Epithelial cell of prostate (primary cell): Measurements from ENCODE around the gene CHPF.
A peak's percentile ranks its signal among the peaks of the same experiment; 100 is the strongest.

Experiments used
- DNase-seq: peaks from one replicate; pipeline ENCODE4 v3.0.0-alpha.2; 2011; ENCODE audit warnings: low read depth, low spot score
- H3K27ac ChIP-seq: fragments of 450-650 bp; 2 replicates; pipeline ENCODE4 v1.5.1; 2017; ENCODE audit warnings: mild to moderate bottlenecking

The CHPF gene

DNA sequence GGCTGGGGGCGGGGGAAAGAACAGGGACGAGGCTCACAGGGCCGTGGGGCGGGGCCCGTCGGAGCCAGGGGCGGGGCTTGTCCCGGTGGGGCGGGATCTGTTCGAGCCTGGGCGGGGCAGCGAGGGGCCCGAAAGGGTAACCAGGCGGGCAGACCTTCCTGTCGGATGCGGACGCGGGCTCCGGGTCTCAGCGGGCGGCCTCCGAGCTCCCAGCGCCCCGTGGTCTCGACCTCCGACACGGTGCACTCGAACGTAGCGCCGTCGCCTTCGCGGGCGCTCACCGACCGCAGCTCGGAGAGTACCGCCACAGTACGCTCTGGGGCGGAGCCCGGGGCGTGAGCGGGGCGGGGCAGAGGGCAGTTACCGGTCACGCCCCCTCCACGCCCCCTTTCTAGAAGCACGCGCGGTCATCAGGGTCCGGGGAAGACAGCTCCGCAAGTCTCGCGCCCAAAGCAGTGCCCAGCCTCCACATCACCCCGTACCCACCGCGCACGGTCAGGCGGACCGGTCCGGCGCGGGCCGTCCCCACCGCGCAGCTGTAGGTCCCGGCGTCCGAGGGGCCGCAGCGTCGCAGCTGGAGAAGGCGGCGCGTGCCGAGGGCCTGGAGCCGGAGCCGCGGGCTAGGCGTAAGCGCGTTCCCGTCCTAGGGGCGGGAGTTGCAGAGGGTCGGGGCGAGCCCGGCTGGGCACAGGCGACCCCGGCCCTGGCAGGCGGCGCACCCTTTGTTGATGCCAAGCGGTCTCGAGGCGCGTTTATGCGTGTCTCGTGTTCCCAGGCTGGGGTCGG is 9.0 kb upstream of the CHPF start:
- DNase-seq = no peak
- H3K27ac ChIP-seq = no peak overlapping the region

DNA sequence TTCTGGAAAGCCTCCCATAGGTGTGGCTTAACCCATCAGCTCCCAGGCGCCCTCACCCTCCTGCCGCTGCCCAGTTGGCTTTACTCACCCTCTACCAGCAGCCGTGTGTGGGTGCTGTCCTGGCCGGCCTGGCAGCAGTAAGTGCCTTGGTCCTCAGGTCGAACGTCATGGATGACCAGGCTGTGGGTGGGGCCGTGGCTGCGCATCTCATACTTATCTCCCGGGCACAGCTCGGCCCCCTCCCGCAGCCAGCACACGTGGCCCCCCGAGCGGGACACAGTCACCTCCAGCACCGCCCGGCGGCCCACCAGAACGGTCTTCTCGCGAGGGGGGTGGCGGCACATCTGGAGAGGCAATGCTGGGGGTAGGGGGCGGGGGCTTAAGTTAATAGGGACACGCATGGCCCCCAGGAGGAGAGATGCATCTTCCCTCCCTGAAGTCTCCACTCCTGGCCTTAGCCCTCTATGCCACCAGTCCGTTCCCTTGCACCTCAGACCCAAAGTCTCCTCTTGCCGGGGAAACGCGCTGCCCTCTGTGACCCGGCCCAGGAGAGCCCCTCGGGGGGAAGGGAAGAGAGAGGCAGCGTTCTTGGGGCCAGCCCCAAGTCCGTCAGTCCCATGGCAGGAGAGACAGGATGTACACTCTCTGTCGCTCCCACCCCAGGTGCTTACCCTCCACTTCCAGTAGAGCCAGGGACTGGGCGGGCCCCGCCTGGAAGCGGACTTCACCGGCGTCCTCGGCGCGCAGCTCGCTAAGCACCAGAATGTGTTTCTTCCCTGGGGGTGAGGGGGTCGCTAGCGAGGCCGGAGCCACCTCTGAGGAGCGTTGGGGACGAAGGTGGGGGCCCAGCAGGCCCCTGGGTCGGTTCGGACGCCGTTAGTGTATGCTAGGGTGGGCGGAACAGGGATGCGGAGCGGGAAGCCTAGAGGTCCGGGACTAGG is 8.1 kb upstream of the CHPF start:
- no peak for DNase-seq
- no peak overlapping the region for H3K27ac ChIP-seq

DNA sequence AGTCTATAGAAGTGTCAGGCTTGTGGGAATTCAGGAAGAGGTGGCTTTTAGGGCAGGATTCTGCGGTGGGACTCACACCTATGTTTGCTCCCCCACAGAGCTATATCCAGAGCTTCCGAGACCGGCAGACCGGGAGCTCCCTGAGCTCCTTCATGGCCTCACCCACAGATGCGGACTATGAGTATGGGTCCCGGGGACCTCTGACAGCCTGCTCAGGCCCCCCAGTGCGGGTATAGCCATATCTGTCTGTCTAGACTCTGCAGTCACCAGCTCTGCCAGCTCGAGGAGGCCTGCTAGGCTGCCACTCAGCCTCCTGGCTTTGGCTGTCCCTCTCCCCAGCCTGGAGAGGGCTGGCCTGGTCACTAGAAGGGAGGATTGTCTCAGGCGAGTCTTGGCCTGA is 6.0 kb upstream of the CHPF start:
- H3K27ac ChIP-seq = no peak overlapping the region
- no peak for DNase-seq

DNA sequence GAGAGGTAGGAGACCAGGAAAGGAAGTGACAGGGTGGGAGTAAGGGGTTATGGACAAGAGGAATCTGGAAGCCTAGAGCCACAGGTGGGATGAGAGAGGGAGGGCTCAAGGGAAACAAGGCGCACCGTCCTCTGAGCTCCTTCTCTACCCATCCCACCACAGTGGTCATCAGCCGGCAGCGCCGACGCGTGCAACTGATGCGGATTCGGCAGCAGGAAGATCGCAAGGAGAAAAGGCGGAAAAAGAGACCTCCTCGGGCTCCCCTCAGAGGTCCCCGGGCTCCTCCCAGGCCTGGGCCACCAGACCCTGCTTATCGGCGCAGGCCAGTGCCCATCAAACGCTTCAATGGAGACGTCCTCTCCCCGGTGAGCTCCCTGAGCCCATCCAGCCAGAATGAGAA is 5.4 kb upstream of the CHPF start:
- no peak for DNase-seq
- H3K27ac ChIP-seq = no peak overlapping the region

DNA sequence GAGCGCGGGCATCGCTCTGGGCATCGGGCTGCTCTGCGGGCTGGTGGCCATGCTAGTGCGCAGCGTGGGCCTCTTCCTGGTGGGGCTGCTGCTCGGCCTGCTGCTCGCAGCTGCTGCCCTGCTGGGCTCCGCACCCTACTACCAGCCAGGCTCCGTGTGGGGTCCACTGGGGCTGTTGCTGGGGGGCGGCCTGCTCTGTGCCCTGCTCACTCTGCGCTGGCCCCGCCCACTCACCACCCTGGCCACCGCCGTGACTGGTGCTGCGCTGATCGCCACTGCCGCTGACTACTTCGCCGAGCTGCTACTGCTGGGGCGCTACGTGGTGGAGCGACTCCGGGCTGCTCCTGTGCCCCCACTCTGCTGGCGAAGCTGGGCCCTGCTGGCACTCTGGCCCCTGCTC is 4.0 kb upstream of the CHPF start:
- H3K27ac ChIP-seq = no peak overlapping the region
- DNase-seq = no peak

DNA sequence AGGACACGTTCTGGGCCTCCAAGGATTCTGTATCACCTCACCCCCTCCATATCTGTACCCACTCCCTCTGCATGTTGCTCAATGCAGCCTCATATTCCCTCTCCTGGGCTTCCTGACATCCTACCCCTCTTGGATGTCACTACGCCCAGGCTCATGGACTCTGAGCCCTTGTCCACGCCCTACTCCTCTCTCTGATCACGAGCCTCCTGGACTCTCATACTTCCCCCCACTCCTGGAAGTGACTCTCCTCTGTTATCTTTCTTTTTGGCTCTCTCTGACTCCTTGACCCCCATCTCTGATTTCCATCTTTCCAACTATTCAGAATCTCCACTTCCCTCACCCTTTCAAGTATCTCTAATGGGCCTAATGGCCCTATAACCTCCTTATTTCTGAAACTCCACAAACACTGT is 2.3 kb upstream of the CHPF start:
- no peak for DNase-seq
- no peak overlapping the region for H3K27ac ChIP-seq

DNA sequence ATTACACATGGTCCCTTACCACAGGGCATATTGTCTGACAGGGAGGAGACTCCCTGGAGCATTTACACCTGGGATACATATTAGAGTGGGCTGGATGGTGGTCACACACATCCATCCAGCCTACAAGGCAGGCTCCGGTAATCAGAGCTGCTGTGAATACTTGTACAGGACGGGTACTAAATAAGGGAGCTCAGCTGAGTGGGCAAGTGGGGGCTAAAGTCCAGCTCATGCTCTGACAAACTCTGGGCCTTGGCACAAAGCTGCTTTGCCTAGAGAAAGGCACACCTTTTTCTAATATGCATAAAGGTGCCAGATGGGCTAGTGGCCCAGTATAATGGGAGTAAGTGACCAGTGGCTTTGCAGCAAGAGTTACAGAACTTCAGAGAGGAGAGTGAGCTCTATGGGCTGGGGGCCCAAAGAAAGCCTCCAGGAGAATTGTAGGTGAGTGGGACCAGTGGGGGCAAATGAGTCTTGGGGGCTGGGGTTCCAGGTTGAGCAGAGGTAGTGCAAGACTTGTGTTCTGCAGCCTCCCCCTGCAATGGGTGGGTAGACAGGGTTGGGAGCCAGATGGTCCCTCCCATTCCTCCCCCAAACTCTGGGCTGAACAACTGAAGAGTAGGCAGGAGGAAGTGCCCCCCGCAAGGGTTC is 1.8 kb upstream of the CHPF start:
- DNase-seq = no peak
- H3K27ac ChIP-seq = no peak overlapping the region

DNA sequence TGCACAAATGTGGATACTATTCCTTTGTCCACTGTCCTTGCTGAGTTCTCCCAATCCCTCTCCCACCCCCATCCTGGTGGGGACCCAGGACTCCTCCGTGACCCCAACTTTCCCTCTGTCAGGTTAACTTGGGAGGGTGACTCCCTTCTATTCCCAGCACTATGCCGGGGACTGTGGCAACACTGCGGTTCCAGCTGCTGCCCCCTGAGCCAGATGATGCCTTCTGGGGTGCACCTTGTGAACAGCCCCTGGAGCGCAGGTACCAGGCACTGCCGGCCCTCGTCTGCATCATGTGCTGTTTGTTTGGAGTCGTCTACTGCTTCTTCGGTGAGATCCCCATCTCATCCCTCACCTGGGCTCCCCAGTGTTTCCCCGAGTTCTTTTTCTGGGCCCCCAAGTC is 958 bp upstream of the CHPF start:
- no peak for DNase-seq
- no peak overlapping the region for H3K27ac ChIP-seq

DNA sequence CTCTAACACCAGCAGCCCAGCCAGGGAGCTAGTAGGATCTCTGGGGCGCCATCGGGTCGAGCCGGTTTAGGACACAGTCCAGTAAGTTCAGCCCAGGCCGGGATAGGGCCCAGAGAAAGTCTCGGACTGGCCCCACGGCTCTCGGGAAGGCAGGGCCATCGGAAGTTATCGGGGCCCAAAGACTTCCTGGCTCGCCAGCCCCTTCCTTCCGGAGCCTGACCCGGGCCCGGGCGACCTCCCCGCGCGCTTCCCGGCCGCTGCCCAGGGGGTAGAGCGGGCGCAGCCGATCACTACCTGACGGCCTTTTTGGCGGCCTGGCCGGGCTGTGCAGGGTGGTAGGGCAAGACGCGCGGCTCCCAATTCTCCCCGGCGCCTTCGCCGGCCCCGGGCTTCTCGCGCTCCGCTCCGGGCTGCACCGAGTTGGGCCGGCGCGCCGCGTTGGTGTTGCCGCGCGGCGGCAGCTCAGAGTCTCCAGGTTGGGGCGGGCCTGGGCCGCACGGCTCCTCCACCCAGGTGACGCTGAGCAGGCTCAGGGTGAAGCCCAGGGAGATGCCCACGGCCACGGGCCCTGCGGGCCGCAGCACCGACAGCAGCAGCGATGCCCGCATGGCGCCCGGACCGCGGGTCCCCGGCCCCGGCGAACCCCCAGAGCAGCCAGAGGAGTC is 546 bp downstream of the CHPF start:
- DNase-seq = no peak
- H3K27ac ChIP-seq = peak overlapping the region; percentile 94

DNA sequence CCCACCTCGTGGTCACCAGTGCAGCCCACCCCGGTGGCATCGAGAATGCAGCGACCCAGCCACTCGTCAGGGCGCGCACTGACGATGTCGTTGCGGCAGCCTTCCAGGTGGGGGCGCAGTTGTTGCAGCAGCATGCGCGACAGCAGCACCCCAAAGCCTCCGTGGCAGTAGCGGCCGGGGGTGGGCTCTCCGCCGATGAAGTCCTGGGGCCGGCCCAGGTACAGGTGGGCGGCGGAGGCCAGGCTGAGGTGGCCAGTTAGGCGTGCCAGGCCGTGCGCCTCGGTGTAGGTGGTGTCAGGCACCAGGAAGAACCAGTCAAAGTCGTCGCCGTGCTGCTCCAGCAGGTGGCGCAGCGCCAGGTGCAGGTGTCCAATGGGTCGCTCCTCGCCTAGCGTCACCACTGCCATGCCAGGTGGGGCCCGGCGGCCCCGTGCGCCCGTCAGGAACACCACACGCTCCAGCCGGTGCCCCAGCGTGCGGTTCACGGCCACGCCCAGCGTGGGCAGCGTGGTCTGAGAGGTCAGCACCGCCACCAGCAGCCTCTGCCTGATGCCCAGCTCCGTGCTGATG is 1.9 kb downstream of the CHPF start:
- peak; percentile 48 for DNase-seq
- peak overlapping the region; percentile 94 for H3K27ac ChIP-seq

DNA sequence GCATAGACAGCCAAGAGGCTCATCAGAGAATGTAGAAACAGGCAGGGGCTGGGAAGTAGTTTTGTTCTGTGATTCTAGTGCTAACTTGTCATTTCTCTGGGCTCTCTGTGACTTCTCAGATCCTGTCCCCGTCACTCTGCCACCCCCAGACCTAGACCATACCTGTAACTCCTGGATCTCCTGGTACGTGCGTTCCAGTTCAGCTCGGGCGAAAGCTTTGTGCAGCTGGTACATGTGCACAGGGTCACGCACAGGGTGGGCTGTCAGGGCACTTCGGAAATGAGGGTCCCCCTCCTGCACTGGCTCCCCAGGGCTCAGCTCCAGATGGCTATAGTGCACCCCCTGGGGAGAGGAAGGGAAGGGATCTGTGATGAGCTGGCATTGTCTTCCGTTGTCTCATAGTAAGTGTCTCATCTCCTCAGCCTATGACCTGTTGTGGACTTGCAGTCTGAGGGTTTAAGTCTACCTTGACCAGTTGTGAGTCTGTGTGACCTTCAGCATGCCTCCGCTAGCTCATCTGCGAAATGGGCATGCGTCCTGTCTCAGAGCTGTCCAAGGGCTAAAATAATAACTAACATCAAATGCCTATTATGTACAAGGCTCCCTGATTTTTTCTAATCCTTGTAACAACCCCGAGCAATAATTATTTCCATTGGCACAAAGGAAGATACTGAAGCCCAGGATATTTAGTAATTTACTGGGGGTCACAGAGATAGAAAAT is 2.7 kb downstream of the CHPF start:
- DNase-seq = no peak

DNA sequence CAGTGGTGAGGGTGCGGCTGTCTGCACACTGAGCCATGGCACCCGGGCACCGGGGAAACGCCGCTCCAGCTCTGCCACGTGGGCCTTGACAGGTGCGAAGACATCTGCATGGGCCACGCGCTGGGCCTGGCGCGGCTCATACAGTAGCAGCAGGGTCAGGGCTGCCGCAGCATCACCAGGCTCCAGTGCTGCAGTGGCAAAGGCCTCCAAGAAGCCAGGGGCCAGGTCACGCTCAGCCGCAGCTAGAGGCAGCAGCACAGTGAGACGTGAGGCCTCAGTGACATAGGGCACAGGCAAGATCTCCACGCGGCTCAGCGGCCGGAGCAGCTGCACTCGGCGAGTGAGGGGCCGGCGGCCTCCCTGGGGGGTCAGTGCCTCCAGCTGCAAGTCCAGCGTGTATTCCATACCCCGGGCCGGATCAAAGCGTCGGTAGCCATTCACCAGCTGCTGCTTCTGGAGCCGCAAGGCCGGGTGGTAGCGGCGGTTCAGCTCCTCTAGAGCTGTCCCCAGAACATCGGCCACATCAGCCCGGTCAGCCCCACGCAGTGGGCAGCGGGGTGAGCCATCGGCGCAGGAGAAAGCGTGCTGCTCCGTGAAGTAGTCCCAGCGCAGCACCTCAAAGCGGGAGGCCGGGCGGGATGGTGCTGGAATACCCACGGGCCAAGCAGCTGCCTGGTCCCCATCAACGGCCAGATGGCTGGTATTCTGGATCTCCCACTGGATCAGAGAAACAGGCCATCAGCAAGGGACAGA is 3.5 kb downstream of the CHPF start:
- DNase-seq = no peak
- no peak overlapping the region for H3K27ac ChIP-seq

More for the DNA sequence above, 2.7 kb downstream of the CHPF start:
- H3K27ac ChIP-seq = no peak overlapping the region

DNA sequence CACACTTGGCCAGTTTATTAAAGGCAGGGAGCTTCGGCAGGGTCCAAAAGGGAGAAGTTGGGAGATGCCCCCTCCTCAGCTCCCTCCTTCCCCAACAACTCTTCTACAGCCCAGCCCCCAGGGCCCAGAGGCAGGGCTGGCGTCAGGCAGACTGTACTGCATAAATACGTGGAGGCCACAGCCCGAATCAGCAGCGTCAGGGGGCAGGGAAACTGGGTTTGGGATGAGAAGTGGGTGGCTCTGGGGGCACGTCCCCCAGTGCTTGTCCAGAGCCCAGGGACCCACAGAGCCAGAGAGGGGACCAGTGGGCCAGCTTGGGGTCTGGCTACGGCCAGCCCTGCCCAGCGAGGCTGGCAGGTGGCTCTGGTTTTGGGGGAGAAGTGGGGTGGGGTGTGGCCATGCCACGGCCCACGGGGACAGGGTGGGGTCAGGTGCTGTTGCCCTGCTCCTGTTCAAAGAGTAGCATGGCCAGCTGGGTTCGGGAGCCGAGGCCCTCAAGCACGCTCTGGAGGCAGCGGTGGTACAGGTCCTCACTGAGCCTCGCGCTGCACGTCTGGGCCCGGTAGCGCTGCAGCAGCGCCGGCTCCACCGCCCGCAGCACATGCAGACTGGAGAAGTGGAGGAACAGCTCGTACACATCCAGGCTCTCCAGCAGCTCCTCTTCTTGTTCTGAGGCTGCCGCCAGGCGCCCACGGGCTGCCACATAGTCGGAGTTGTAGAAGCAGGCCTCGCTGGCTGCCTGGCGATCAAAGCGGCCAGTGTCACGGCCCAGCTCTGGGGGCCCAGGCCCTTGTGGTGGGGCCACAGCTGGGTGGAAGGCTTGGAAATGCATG is 4.4 kb downstream of the CHPF start:
- DNase-seq = no peak
- H3K27ac ChIP-seq = peak overlapping the region; percentile 29

DNA sequence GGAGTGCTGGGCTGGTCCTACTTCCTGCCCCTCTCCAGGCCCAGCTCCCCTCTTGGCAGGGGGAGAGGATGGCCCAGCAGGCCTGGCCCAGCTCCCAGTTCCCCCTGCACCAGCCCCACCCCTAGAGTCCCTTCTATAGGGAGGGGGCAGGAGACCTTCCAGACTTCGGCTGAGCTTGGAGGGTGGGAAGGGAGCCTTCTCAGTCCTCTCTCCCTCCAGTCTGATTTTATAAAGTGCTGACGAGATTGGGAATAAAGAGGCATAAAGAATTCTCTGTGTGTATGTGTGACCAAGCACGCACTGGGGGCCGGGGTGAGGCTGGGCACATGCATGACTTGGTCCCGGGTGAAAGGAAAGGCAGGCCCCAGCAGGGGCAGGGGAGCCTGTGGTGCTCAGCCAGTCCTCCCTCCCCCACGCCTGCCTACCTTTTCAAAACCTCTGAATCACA is 5.1 kb downstream of the CHPF start:
- H3K27ac ChIP-seq = peak overlapping the region; percentile 29
- no peak for DNase-seq

DNA sequence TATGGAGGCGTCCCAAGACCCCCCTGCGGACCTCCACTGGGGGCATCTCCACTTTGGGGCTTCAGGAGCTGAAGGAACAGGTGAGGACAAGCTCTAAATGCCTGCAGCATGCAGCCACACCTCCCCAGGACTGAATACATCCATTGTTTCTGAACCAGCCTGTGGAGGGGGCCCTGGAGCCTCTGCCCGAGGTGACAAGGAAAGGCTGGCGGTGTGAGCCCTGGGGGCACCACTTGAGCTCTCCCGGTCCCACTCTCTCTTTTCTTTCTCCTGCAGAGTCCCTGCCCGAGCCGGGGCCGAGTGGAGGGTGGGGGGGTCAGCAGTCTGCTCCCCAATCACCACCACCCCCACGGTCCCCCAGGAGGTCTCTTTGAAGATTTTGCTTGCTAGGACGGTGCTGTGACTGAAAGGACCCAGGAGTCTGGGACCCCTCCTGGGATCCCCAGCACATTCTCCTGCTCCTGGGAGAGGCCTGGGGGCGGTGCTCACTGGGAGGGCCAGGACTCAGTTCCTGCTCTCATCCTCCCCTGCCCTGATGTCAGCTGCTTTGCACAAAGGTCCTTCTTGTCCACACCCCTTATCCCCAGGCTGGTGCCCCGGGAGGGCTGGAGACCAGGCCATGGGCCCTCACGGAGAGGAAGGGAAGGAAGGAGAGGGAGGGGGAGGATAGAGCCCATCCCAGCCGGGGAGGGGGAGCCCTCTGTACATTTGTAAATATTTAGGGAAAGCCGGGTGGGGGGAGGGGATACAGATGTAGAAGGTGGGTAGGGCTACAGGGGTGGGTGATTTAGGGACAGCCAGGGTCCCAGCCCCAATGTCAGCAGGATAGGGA is 5.7 kb downstream of the CHPF start:
- DNase-seq = no peak
- peak overlapping the region; percentile 29 for H3K27ac ChIP-seq

DNA sequence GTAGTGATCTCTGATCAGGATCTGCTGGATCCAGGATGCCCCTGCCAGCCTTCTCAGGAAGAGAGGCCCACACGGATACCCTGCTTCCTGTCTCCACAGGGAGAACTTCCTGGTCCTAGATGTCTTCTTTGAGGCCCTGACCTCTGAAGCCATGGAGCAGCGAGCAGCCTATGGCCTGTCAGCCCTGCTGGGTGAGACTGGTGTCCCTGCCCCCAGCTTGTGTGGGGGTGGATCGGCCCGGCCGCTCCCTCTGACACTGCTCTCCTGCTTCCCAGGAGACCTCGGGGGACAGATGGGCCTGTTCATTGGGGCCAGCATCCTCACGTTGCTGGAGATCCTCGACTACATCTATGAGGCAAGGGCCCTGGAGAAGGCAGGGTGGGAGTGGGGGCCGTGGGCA is 6.6 kb downstream of the CHPF start:
- no peak for DNase-seq
- no peak overlapping the region for H3K27ac ChIP-seq

DNA sequence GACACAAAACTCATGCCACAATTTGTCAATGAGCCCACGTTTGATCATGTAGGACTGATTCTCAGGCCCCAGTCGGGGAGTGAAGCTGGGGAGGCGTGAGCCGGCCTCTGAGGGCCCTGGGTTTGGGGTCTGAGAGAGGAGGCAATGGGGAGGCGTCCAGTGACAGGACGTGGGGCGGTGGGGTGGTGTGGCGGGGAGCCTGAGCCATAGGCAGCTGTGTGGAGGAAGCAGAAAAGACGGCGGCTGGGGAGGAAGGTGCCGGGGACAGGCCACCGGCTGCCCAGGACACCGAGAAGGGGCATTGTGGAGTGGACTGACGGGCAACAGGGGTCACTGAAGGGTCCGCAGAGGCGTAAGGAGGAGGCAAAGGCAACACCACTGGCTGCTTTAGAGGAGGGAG is 7.2 kb downstream of the CHPF start:
- no peak overlapping the region for H3K27ac ChIP-seq
- DNase-seq = no peak
